SK-N-SH treated with all-trans-retinoic acid at 6 μM for 48 hours (cell line): ENCODE data around the gene INSR.

Source experiments
- BACH2 ChIP-seq: fragments of 250-450 bp; sonication (Bioruptor Pico); IDR thresholded peaks from 2 replicates; pipeline ENCODE4 v1.9.0; 2021; ENCODE audit warnings: mild to moderate bottlenecking, borderline replicate concordance
- ZNF70 ChIP-seq: fragments of 450-650 bp; formaldehyde crosslinking; IDR thresholded peaks from 2 replicates; pipeline ENCODE4 v1.5.0; 2020; ENCODE audit warnings: mild to moderate bottlenecking, moderate library complexity

DNA sequence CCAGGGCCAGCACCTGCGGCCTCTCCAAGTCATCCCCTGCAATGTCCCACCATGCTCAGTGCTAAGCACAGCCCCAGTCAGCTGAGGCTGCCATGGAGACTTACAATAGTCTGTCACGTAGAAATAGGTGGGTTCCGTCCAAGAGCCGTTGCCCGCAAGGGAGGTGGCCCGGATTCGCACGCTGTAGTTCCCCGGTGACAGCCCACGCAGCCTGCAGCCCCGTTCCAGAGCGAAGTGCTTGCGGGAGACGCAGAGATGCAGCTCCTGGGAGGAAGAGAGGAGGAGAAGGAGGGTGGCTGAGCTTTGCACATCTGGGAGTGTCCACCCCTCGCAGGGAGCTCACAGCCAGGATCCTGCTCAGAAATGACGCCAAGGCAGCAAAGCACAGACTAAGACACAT is 162.2 kb downstream of the INSR start:
- TF ChIP-seq BACH2: no peak
- TF ChIP-seq ZNF70: no peak
